Stimulated activated CD4-positive, alpha-beta T cell treated with anti-CD3 and anti-CD28 coated beads, Interleukin-2, amount 100 ng/mL, for 4 hours (primary cell): ENCODE measurements around the gene SLC9A5.

Experiments
- DNase-seq: peaks from one replicate; pipeline ENCODE4 v3.0.0-alpha.2; 2020; ENCODE audit warnings: low read depth

SLC9A5 gene

GRCh38 chr16:67317853-67318252 lies 69.1 kb downstream of the SLC9A5 start:
- DNase-seq, result no peak
